ENCODE results near the gene RNF224.

Gene RNF224

GRCh38 chr9:137273611-137274320 is 46.5 kb downstream of the RNF224 start:
- DNase-seq (ENCODE audit: low read depth in 2 of 2): no peak

GRCh38 chr9:137275203-137275587 is 47.9 kb downstream of the RNF224 start:
- no peak for DNase-seq (ENCODE audit: low read depth in 2 of 2)

- no peak for DNase-seq (ENCODE audit: low read depth in 2 of 2)
Measured at GRCh38 chr9:137275588-137276472, 48.5 kb downstream of the RNF224 start.

- DNase-seq (ENCODE audit: low read depth in 2 of 2): no peak
Measured at GRCh38 chr9:137276473-137277328, 49.4 kb downstream of the RNF224 start.

- no peak for DNase-seq (ENCODE audit: low read depth in 2 of 2)
Measured at GRCh38 chr9:137277329-137278041, 50.2 kb downstream of the RNF224 start, which contains the start of gene TOR4A. Gene TOR4A (plus strand): TSS chr9:137277726. CDS start chr9:137278690, 964 bp downstream.

- no peak for DNase-seq (ENCODE audit: low read depth in 2 of 2)
Measured at GRCh38 chr9:137278061-137278701, 50.9 kb downstream of the RNF224 start.

Data from fibroblast of skin of left quadriceps (primary cell).